Measurements from ENCODE around the gene FAM161A.
"Not testable (repeated sequence)": the region's sequence is repeated elsewhere in the genome, so short reads cannot be mapped to it uniquely, and the experiment has no call there.

Gene FAM161A, protein sequence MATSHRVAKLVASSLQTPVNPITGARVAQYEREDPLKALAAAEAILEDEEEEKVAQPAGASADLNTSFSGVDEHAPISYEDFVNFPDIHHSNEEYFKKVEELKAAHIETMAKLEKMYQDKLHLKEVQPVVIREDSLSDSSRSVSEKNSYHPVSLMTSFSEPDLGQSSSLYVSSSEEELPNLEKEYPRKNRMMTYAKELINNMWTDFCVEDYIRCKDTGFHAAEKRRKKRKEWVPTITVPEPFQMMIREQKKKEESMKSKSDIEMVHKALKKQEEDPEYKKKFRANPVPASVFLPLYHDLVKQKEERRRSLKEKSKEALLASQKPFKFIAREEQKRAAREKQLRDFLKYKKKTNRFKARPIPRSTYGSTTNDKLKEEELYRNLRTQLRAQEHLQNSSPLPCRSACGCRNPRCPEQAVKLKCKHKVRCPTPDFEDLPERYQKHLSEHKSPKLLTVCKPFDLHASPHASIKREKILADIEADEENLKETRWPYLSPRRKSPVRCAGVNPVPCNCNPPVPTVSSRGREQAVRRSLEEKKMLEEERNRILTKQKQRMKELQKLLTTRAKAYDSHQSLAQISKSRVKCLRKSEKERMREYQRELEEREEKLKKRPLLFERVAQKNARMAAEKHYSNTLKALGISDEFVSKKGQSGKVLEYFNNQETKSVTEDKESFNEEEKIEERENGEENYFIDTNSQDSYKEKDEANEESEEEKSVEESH

GRCh38 chr2:61853847-61854563, at the start of gene FAM161A:
FAM161A (minus strand) TSS chr2:61854060; CDS start chr2:61854041, 19 bp downstream.
- peak; percentile 58 to 78 for DNase-seq (ENCODE audit: low read depth in 2 of 2)

- no peak for DNase-seq (ENCODE audit: low read depth in 2 of 2)
These were observed 46.4 kb upstream of the FAM161A start for GRCh38 chr2:61900281-61900680.

DNA sequence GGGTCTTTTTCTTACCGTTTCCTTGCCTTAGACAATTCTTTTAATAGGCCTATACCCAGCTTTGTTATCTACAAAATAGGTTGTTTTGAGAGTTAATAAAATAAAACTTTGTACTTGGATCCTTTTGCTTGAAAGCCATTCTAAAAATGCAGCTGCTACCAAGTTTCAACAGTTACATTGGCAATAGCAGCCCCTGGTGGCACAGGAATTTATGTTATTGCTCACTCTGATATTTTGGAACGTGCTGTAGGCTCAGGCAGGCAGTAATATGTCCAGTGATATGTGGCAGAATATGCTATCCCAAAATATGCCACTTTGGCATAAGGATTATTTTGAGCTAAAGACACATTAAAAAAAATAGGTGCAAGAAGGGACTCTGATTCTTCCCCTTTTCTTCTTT, 45.0 kb upstream of the FAM161A start:
- no peak for DNase-seq (ENCODE audit: low read depth in 2 of 2)

DNA sequence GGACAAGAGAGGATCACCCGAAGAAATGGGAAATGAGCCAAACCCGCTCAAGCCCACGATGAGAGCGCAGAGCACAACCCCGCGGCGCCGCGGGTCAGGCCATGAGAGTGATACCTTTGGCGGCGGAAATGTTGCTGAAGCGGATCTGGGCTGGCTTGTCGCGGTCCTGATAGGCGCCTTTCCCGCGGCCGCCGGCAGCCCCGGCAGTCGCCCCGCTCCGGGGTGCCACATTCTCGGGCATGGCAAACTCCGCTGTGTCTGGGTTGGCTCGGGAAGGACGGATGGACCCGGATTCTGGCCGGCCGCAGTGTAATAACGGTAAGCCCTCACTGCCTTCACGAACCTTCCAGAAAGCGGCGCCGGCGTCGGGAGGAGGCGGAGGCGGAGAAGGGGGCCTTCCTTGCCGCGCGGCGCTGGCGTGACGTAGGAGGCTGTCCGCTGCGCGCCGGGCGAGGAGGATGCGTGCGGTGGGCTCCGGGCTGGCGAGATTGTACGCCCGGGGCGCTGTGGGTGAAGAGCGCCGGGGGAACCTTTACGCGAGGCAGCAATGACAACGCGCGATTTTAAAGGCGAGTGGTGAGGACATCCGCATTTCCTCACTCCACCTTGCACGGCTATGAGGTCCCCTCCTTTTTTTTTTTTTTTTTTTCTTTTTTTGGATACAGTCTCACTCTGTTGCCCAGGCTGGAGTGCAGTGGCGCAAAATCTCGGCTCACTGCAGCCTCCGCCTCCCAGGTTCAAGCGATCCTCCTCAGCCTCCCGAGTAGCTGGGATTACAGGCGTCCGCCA, 34.6 kb upstream of the FAM161A start, which contains the start of gene CCT4:
CCT4 (minus strand) TSS at position 390 of the 789 bp plus-strand sequence; CDS start at position 241, 149 bp downstream.
- DNase-seq (ENCODE audit: low read depth in 2 of 2), result peak; percentile 80 to 82

GRCh38 chr2:61887717-61888266, 33.9 kb upstream of the FAM161A start:
- DNase-seq (ENCODE audit: low read depth in 2 of 2), result no peak

DNA sequence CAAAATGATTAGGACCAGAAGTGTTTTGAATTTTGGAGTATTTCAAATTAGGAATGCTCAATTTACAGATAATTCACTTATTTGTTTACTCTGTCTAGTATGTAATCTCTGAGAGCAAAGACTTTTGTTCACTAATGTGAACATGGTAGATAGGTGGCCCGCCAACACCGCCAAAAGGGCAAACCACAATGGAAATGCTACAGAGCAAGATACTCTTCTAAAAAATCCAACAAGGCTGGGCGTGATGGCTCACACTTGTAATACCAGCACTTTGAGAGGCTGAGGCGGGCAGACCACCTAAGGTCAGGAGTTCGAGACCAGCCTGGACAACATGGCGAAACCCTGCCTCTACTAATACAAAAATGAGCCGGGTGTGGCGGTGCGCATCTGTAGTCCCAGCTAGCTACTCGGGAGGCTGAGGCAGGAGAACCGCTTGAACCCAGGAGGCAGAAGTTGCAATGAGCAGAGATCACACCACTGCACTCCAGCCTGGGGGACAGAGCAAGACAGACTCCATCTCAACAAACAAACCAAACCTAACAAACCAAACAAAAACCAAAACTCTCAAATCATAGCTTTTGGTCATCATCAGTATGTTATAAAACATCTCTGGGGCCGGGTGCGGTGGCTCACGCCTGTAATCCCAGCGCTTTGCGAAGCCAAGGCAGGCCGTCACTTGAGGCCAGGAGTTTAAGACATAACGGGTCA, 32.2 kb upstream of the FAM161A start:
- no peak for DNase-seq (ENCODE audit: low read depth in 2 of 2)

DNA sequence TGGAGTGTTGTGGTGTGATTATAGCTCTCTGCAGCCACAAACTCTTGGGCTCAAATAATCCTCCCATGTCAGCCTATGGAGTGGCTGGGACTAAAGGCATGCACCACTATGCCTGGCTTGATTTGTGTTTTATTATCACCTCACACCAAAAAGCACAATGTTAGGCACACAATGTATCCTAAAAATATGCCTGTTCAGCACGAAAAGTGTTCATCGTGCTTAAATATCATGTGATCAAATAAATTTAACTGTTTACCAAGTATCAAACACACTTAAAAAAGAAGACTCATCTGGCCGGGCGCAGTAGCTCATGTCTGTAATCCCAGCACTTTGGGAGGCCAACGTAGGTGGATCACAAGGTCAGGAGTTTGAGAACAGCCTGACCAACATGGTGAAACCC, 29.0 kb upstream of the FAM161A start:
- no peak for DNase-seq (ENCODE audit: low read depth in 2 of 2)

DNA sequence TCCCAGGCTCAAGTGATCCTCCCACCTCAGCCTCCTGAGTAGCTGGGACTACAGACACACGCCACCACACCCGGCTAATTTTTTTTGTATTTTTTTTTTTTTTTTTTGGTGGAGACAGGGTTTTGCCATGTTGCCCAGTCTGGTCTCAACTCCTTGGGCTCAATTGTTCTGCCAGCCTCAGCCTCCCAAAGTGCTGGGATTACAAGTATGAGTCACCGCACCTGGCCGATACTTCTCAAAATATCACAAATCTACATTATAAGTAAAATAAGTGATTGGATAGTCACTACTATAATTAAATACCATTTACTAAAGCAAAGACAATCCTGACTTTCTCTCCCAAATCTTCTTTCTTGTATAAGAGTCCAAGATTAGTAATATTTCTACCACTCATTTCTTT, 25.5 kb upstream of the FAM161A start:
- not testable (repeated sequence) for DNase-seq (ENCODE audit: low read depth in 2 of 2)

DNA sequence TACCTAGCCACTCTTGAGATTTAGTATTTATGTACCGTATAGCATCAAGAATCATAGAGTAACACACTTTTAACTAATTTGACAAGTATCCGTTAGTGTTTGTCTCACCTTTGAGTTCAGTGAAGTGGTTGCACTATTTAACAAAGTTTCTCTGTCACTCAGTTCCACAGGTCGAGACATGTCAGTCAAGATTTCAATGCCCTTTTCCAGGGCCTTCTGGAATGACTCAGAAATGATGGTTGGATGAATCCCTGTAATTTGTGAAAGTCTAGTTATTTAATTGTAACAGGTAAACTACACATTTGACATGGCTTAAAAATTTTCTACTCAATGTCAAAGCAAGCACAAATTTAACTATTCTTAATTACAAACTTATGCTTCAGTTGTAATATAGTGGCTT, 24.9 kb upstream of the FAM161A start:
- DNase-seq (ENCODE audit: low read depth in 2 of 2), result no peak

- DNase-seq (ENCODE audit: low read depth in 2 of 2), result no peak
These were observed 23.8 kb upstream of the FAM161A start for GRCh38 chr2:61877571-61878245.

- DNase-seq (ENCODE audit: low read depth in 2 of 2), result no peak
These were observed 22.5 kb upstream of the FAM161A start for GRCh38 chr2:61876400-61876799.

DNA sequence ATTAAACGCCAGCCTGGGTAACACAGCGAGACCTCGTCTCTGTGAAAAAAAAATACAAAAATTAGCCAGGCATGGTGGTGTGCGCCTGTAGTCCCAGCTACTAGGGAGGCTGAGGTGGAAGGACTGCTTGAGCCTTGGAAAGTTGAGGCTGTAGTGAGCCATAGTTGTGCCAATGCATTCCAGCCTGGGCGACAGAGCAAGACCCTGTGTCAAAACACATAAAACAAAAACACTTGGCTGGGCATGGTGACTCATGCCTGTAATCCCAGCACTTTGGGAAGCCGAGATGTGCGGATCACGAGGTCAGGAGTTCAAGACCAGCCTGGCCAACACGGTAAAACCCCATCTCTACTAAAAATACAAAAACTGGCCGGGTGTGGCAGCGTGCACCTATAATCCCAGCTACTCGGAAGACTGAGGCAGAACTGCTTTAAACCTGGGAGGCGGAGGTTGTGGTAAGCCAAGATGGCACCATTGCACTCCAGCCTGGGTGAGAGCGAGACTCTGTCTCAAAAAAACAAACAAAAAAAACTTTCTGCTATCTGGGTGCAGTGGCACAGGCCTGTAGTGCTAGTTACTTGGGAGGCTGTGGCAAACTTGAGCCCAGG, 12.7 kb upstream of the FAM161A start:
- not testable (repeated sequence) for DNase-seq (ENCODE audit: low read depth in 2 of 2)

DNA sequence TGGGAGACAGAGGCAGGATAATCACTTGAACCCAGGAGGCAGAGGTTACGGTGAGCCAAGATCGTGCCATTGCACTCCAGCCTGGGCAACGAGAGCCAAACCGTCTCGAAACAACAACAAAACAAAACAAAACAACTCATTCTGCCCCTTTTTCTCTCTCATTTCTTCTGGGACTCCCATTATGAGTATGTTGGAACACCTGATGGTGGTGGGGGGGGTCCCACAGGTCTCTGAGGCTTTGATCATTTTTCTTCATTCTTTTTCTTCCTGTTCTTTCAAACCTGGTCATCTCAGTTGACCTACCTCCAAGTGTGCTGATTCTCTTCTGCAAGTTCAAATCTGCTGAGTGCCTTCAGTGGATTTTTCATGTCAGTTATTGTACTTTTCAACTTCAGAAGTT, 8.2 kb upstream of the FAM161A start:
- DNase-seq (ENCODE audit: low read depth in 2 of 2), result no peak

- no peak for DNase-seq (ENCODE audit: low read depth in 2 of 2)
These were observed 3.4 kb upstream of the FAM161A start for GRCh38 chr2:61857224-61857623.

DNA sequence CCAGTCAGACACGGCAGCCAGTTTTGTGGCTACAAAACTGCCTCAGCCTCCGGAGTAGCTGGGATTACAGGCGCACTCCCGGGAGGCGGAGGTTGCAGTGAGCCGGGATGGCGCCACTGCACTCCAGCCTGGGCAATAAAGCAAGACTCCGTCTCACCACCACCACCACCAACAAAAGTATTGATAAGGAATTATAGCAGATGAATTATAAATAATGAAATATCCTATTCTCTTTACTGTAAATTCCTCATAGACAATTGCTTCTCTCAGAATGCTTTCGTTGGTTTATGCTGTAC, 1.4 kb upstream of the FAM161A start:
- DNase-seq (ENCODE audit: low read depth in 2 of 2), result no peak

DNA sequence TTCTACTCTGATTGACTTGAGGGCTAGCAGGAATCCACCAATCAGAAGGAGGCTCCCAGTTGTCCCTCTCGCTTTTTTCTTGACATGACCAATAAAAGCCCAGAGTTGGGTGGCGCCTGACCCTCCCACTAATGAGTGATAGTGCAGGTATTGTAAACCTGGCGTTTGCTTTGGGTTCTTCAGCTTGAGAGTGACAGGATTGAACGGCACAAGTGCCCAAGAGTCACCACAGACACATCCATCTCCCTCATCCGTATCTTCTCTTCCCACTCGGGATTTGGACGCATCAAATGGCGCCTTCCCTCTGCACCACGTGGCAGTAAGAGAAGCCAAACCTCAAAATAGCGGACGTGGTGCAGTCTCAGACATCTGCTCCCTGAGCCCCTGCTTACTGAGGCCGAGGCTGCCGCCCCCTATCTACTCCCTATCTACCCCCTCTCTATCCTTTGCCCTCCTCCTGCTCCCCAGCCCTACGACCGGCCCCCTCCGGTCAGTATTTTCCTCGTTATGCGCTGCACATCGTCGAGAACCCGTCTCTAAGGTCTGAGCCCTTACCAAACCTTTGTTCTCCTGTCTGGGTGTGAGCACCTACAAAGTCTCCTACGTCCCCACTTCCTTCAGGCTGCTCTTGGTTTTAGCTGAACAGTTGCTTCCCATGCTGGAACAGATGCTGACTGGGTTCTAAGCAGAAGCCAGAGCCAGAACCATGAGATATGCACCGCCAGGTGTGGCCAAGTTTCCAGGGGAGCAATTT, 881 bp upstream of the FAM161A start:
- peak in 1 of 2 donors; percentile 80 for DNase-seq (ENCODE audit: low read depth in 2 of 2)

DNA sequence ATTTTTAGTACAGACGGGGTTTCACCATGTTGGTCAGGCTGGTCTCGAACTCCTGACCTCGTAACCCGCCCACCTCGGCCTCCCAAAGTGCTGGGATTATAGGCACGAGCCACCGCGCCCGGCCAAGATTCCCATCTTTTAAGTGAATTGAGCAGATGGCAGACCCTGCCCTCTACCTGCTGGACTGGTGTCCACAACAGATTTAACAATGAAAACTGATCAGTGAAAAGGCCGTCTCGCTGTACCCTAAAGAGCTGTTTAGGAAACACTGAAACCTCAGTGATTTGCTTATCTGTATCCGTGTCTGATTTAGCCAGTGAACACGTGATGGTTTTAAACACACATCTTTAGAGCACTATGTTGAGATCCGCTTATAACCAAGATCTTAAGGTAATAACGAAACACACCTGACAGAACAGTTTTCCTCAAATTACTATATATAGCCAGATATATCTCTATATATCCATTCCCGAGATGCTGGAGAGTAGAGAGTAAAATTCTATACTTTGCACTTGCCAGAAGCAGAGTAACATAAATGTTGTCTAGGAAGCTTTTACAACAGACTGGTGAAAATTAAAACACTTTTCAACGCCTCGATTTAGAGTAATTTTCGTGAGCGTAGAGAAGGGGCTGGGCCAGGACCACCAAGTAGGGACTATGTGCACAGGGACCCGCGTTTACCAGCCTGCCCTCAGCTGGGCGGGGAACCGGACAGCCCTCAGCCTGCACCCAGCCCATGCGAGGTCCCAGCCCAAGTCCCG, 594 bp downstream of the FAM161A start:
- no peak for DNase-seq (ENCODE audit: low read depth in 2 of 2)

DNA sequence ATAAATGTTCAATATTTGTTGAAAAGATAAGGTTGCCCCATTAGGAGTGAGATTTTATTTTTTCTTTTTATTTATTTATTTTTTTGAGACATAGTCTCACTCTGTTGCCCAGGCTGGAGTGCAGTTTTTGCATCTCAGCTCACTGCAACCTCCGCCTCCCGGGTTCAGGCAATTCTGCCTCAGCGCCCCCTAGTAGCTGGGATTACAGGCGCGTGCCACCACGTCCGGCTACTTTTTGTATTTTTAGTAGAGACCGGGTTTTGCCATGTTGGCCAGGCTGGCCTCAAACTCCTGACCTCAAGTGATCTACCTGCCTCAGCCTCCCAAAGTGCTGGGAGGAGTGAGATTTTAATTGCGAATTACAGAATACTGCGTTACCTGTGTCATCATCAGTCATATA, 2.6 kb downstream of the FAM161A start:
- DNase-seq (ENCODE audit: low read depth in 2 of 2), result not testable (repeated sequence)

Measured in activated CD4-positive, alpha-beta T cell treated with anti-CD3 and anti-CD28 coated beads for 24 hours (primary cell).